GM12892 (cell line): Measurements from ENCODE around the gene METTL22.
"Not testable (repeated sequence)": the region's sequence is repeated elsewhere in the genome, so short reads cannot be mapped to it uniquely, and the experiment has no call there.

Source experiments
- DNase-seq: peaks from one replicate; pipeline ENCODE4 v3.0.0; 2011; ENCODE audit not compliant: insufficient read length
- FAIRE-seq: peaks from 2 replicates; lab custom pipeline; 2011; peaks lifted over from hg19 to GRCh38; lab: Jason Lieb, UNC
- POLR2A ChIP-seq: IDR thresholded peaks from 2 replicates; pipeline ENCODE4 v1.6.1; 2011; ENCODE audit warnings: low read depth, low read length, control low read depth
- POLR2AphosphoS5 ChIP-seq: IDR thresholded peaks from 2 replicates; pipeline ENCODE4 v1.6.1; 2011; ENCODE audit warnings: low read depth, low read length, control low read depth
- TAF1 ChIP-seq: IDR thresholded peaks from 2 replicates; pipeline ENCODE4 v1.6.1; 2011; ENCODE audit warnings: low read depth, mild to moderate bottlenecking, control low read depth, low read length, borderline replicate concordance

Gene METTL22

DNA sequence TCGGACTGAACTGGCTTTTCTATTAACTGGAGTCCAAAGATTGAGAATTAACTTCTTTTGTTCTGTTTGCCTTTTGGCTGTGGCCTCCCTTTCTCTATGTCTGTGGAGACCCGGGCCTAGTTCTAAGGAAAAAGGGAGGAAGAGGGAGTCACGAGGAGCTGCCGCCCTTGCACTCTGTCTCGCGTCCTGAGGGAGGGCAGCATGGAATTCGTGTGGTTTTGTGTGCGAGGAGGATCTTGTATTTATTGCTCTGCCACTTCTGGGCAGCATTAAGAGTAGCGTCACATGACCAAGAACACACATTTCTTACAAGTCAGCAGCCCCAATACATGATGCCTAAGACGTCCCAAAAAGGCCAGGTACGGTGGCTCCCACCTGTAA lies 23.6 kb downstream of the METTL22 start:
- DNase-seq: no peak
- no peak for FAIRE-seq
- TF ChIP-seq TAF1 (no peak), POLR2A (no peak), POLR2AphosphoS5 (no peak)

- no peak for DNase-seq
- TF ChIP-seq TAF1 (no peak), POLR2AphosphoS5 (no peak), POLR2A (no peak)
- FAIRE-seq: no peak
Measured at GRCh38 chr16:8645831-8646230, 24.3 kb downstream of the METTL22 start.

DNA sequence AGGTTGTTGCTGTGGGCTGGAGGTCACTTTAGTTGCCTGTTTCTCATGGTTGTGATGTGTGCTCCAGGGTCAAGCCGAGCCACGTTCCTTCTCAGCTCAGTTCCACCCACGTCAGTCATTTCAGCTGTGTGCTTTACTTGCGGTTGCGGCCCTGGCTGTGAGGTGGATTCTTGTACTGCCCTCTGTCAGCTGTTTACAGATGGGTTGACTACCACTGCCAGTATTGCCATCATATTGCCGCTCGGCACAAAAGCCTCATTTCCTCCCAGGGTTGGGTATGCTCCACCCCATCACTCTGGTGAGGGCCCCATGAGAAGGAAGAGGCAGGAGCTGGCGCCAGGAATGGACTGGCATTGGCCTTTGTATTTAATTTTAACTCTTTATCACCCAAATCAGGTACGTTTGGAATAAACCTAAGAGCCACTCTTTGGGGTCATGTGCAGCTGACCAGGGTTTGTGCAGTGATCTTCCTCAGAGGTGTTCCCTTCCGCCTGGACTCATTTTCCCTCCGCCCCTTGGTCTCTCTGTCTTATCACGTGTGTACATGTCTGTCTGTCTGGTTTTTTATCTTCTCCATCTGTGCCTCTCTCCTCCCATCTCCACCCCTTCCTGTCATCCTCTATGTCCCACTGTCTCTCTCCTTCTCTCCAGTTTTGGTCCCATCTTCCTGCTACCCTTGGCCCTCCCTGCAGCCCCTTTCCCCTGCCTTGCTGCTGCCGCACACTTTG lies 25.0 kb downstream of the METTL22 start:
- no peak for FAIRE-seq
- TF ChIP-seq TAF1: no peak
- no peak for DNase-seq

DNA sequence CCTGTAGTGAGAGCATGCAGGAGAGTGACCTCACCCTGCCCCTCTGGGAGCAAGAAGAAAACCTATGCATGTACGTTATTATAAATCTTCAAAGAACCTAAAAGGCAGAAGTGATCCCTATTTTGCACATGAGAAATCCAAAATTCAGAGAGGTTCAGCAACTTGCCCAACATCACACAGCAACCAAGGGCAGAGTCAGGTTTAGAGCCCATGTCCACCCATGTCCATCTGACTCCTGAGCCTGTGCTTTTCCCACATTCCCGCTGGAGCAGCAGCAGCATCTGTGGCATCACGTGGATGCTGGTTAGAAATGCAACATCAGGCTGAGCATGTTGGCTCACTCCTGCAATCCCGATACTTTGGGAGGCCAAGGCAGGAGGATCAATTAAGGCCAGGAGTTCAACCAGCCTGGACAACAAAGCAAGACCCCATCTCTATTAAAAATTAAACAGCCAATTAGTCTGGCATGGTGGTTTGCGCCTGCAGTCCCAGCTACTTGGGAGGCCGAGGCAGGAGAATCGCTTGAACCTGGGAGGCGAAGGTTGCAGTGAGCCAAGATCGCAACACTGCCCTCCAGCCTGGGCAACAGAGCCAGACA lies 26.3 kb downstream of the METTL22 start:
- FAIRE-seq: no peak
- DNase-seq: no peak
- TF ChIP-seq POLR2A: no peak
- no peak for TF ChIP-seq TAF1
- no peak for TF ChIP-seq POLR2AphosphoS5

DNA sequence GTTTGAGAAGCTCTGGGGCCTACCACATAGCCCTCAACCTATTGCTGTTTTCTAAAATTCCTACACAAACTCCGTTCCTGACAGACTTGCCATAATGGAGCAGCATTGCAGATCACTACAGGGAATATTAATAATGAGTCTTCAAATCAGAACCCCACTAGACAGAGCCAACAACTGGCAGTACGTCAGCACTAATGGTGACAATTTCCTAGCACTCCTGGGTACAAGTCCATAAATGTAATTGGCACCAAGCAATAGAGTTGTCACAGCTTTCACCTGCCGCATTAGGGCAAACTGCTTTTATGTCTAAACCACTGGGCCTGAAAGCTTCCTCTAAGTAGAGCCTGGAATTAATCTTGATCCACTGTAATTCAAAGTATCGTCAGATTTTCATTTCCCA lies 27.4 kb downstream of the METTL22 start:
- DNase-seq (no peak), FAIRE-seq (no peak)
- TF ChIP-seq TAF1 (no peak), POLR2A (no peak), POLR2AphosphoS5 (no peak)

DNA sequence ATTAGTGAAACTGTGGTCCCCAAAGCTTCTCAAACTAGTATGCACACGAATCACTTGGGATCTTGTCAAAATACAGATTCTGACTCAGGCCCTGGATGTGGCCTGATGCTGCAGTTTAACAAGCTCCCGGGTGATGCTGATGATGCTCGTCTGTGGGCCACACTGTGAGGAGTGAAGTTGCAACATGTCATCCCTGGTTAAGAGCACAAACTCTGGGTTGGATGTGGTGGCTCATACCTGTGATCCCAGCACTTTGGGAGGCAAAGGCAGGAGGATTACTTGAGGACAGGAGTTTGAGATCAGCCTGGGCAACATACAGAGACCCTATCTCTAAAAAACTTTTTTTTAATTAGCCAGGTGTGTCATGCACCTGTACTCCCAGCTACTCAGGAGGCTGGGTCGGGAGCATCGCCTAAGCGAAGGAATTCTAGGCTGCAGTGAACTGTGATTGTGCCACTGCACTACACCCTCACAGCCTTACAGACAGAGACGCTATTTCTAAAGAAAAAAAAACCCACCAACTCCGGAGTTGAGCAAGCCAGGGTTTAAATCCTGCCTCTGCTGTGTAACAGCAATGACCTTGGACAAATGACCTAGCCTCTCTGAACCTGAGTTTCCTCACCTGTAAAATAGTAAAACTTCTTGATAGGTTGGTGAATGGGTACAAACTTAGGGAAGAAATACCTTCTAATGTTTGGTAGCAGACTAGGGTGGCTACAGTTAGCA lies 28.5 kb downstream of the METTL22 start:
- TF ChIP-seq TAF1 (no peak), POLR2AphosphoS5 (no peak), POLR2A (no peak)
- no peak for DNase-seq
- no peak for FAIRE-seq

DNA sequence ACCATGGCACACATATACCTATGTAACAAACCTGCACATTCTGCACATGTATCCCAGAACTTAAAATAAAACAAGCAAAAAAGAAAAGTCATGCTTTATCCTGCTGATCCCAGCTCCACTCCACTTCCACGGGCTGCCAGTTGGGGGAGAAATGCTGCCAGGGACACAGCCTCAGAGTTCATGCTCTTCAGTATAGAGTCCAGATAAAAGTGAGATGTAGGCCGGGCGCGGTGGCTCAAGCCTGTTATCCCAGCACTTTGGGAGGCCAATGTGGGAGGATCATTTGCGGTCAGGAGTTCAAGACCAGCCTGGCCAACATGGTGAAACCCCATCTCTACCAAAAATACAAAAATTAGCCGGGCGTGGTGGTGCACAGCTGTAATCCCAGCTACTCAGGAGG lies 30.5 kb downstream of the METTL22 start:
- FAIRE-seq, DNase-seq: not testable (repeated sequence)

DNA sequence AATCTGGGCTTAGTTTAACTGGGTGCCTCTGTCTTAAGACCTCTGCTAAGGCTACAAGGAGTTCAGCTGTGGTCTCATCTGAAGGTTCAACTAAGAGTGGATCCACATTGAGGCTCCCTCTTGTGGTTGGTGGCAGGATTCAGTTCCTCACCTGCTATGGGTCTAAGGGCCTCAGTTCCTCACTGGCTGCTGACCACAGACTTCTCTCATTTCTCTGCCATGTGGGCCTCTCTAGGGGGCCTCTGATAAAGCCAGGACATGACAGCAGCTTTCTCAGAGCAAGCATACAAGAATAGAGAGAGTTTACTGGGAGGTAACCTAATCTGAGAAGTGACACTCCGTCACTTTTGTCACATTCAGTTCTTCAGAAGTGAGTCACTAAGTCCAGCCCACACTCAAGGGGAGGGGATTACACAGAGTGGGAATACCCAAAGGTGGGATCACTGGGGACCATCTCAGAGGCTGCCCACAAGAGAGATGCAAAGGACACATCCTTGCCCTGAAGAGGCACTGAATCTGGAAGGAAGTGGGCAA lies 33.8 kb downstream of the METTL22 start:
- peak; percentile 60 for FAIRE-seq

DNA sequence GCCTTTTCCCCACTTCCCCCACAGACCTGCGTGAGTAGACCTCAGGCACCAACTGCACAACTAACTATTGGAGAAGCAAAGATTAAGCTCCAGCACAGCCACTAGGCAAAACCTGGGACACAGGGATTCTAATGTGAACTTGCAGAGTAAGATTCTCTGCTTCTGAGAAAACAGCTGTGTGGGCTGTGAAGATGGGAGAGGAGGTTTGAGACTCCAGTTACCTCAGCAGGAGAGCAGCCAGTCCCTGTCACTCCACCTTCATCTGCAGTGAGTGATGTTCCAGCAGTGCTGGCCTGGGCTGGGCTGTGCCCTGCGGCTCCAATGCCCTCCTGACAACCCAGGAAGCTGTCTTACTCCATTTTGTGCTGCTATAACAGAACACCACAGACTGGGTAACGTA lies 34.9 kb downstream of the METTL22 start:
- no peak for FAIRE-seq
- TF ChIP-seq POLR2A: no peak
- TF ChIP-seq TAF1: no peak

More for the DNA sequence above, 33.8 kb downstream of the METTL22 start:
- DNase-seq: peak; percentile 37
- TF ChIP-seq POLR2AphosphoS5 (no peak), TAF1 (no peak), POLR2A (no peak)

GRCh38 chr16:8660841-8661301 lies 39.4 kb downstream of the METTL22 start:
- DNase-seq: peak; percentile 34
- no peak for TF ChIP-seq POLR2AphosphoS5
- TF ChIP-seq POLR2A: no peak
- no peak for FAIRE-seq

More for the DNA sequence above, 34.9 kb downstream of the METTL22 start:
- no peak for DNase-seq

DNA sequence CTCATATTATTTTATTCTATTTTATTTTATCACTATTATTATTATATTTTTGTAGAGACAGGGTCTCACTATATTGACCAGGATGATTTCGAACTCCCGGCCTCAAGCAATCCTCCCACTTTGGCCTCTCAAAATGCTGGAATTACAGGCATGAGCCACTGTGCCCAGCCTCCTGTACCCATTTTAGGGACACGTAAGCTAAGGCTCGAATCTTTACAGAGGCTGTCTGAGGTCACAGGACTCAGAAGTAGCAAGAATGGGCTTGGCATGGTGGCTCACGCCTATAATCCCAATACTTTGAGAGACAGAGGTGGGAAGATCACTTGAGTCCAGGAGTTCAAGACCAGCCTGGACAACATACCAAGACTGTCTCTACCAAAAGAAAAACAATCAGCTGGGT lies 40.2 kb downstream of the METTL22 start:
- no peak for TF ChIP-seq POLR2A
- DNase-seq: no peak
- FAIRE-seq: no peak

GRCh38 chr16:8663192-8664089 lies 41.9 kb downstream of the METTL22 start:
- no peak for DNase-seq
- FAIRE-seq: no peak
- TF ChIP-seq TAF1 (no peak), POLR2A (no peak), POLR2AphosphoS5 (no peak)
